ENCODE results near the gene MTM1. TPM values are rescaled to one million over a fixed set of nuclear protein-coding genes. Genes with fewer than 3 reads are reported as not detected.

Gene MTM1
- total RNA-seq, 1 experiment from 2014 or later: 6.4 TPM

DNA sequence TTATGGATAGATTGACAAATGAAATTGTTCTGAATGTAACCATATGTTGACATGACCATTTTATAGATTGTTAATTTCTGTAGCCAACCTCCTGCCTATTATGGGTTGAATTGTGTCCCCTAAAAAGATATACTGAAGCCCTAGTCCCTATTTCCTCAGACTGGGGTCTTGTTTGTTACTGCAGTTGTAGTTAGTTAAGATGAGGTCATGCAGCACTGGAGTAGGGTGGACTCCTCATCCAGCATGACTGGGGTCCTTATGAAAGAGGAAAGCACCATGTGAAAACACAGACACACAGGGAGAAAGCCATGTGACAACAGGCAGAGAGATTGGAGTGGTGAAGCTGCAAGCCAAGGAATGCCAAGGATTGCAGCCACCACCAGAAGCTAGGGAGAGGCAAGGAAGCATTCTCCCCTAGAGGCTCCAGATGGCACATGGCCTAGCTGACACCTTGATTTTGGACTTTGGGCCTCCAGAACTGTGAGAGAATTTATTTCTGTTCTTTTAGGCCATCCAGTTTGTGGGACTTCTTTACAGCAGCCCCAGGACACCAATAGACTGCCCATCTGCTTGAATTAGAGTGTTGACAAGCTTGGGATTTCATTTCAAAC lies 14.0 kb downstream of the MTM1 start:
- Mint-ChIP-seq H3K4me1 (peaks cover 2 to 6% of the 10 kb centered on the region in 2 experiments; a peak in 2 of 4 replicates), H3K4me3 (no peak overlapping the region), H3K9me3 (peaks cover 43 to 66% of the 10 kb centered on the region in 2 experiments), H3K27ac (no peak overlapping the region), H3K36me3 (ENCODE audit: insufficient read depth in 1 of 3, low read depth in 3 of 3) (peaks cover 7 to 8% (median 7%) of the 10 kb centered on the region in 3 experiments), H3K27me3 (ENCODE audit: low read depth) (no peaks in the 10 kb centered on the region)
- Histone ChIP-seq H3K23me2 (ENCODE audit: insufficient read length, low read depth, low read length, poor library complexity, severe bottlenecking) (no peaks in the 10 kb centered on the region), H2AFZ (ENCODE audit: low read length) (no peak overlapping the region), H4K8ac (replicated peaks; ENCODE audit: insufficient read length, low read depth, low read length) (no peak overlapping the region), H2BK5ac (ENCODE audit: insufficient read length, low read length) (no peak overlapping the region), H4K91ac (ENCODE audit: insufficient read length, low read depth, low read length) (no peak overlapping the region), H3K4me2 (ENCODE audit: insufficient read depth, insufficient read length, low read length) (no peak overlapping the region), H3K14ac (ENCODE audit: insufficient read depth, low read length) (no peak overlapping the region), H3K9me3 (ENCODE audit: control insufficient read depth, low read depth, low read length) (peaks cover 6% of the 10 kb centered on the region), H2BK20ac (ENCODE audit: low read depth, low read length, poor library complexity, severe bottlenecking) (no peak overlapping the region), H3K4ac (ENCODE audit: low read depth, low read length) (no peak overlapping the region), H2BK12ac (ENCODE audit: insufficient read length, low read depth, low read length) (no peak overlapping the region), H4K20me1 (ENCODE audit: control insufficient read depth, insufficient read depth, insufficient read length) (no peaks in the 10 kb centered on the region), H3K23ac (ENCODE audit: insufficient read length, low read depth, low read length) (no peak overlapping the region), H3K4me1 (ENCODE audit: insufficient read depth, low read length) (no peaks in the 10 kb centered on the region), H3K56ac (ENCODE audit: insufficient read length, low read depth, low read length) (no peak overlapping the region), H3K27ac (ENCODE audit: insufficient read length, low read depth, low read length) (no peak overlapping the region), H4K5ac (ENCODE audit: insufficient read length, low read depth, low read length) (no peak overlapping the region), H3K27me3 (ENCODE audit: insufficient read depth, low read length) (no peaks in the 10 kb centered on the region), H3K18ac (ENCODE audit: insufficient read length, low read depth, low read length) (no peak overlapping the region), H3K9ac (ENCODE audit: extremely low read depth, insufficient read length, low read length) (no peak overlapping the region), H2BK120ac (ENCODE audit: low read depth, low read length, poor library complexity, severe bottlenecking) (no peak overlapping the region), H3K79me2 (ENCODE audit: insufficient read depth, low read length) (no peaks in the 10 kb centered on the region), H3K79me1 (ENCODE audit: insufficient read depth, low read depth, low read length, poor library complexity, severe bottlenecking) (no peaks in the 10 kb centered on the region), H2BK15ac (ENCODE audit: low read depth, low read length) (no peak overlapping the region), H3T11ph (ENCODE audit: low read length) (no peak overlapping the region), H2AK5ac (ENCODE audit: insufficient read length, low read length) (no peak overlapping the region)
- TF ChIP-seq, protein P1, sequence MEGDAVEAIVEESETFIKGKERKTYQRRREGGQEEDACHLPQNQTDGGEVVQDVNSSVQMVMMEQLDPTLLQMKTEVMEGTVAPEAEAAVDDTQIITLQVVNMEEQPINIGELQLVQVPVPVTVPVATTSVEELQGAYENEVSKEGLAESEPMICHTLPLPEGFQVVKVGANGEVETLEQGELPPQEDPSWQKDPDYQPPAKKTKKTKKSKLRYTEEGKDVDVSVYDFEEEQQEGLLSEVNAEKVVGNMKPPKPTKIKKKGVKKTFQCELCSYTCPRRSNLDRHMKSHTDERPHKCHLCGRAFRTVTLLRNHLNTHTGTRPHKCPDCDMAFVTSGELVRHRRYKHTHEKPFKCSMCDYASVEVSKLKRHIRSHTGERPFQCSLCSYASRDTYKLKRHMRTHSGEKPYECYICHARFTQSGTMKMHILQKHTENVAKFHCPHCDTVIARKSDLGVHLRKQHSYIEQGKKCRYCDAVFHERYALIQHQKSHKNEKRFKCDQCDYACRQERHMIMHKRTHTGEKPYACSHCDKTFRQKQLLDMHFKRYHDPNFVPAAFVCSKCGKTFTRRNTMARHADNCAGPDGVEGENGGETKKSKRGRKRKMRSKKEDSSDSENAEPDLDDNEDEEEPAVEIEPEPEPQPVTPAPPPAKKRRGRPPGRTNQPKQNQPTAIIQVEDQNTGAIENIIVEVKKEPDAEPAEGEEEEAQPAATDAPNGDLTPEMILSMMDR (conservative IDR thresholded peaks at IDR 0.05): no peak
- no peak for DNase-seq

All from H9 (cell line).